Right lobe of liver (tissue), 6 donors: ENCODE measurements around the gene PDE1C. TPM values are rescaled to one million over a fixed set of nuclear protein-coding genes. Genes with fewer than 3 reads are reported as not detected.

Source experiments
- ATAC-seq, 4 donors: fragments of 200-7000 bp; cut with Tn5 transposase; one replicate each; pipeline ENCODE4 v1.9.1; 2020; ENCODE audit warnings: mild to moderate bottlenecking in 4 of 4, moderate library complexity in 4 of 4
- DNase-seq, 3 donors: peaks; one replicate each; pipeline ENCODE4 v3.0.0-alpha.2; 2020
- H3K27ac ChIP-seq, 3 donors: fragments of 200-600 bp; one replicate each; pipeline ENCODE4 v1.8.0; 2022
- H3K27me3 ChIP-seq, 2 donors: fragments of 200-600 bp; one replicate each; pipeline ENCODE4 v1.8.0; 2022
- H3K36me3 ChIP-seq, 4 donors: fragments of 200-600 bp; sonication (generic) in 1 of 4; one replicate each; pipeline versions ENCODE4 v1.5.1 to v1.8.0; 2017 to 2022; ENCODE audit warnings: control low read depth in 1 of 4
- H3K4me1 ChIP-seq, 4 donors: fragments of 200-600 bp; sonication (generic) in 1 of 4; one replicate each; pipeline versions ENCODE4 v1.5.1 to v1.8.0; 2017 to 2022; ENCODE audit warnings: control low read depth in 1 of 4
- H3K4me3 ChIP-seq, 3 donors: fragments of 200-600 bp; one replicate each; pipeline ENCODE4 v1.8.0; 2022
- H3K9me3 ChIP-seq, 4 donors: fragments of 200-600 bp; sonication (generic) in 1 of 4; one replicate each; pipeline versions ENCODE4 v1.5.1 to v1.8.0; 2017 to 2022; ENCODE audit warnings: control low read depth in 1 of 4
- CTCF ChIP-seq, 4 donors: fragments of 200-600 bp in 3 of 4; fragments of 450-650 bp in 1 of 4; IDR thresholded peaks; one replicate each; pipeline versions ENCODE4 v1.5.1 to v1.8.0; 2016 to 2022; ENCODE audit warnings: antibody characterized with exemption in 4 of 4, mild to moderate bottlenecking in 2 of 4
- POLR2A ChIP-seq: fragments of 450-650 bp; IDR thresholded peaks from one replicate; pipeline ENCODE4 v1.6.1; 2017; ENCODE audit warnings: antibody characterized with exemption, mild to moderate bottlenecking
- WGBS: methylation state at CpG from one replicate; pipeline ENCODE4 v1.1.6; 2018; ENCODE audit warnings: low coverage, low lambda C conversion rate; ENCODE audit not compliant: insufficient coverage; ENCODE audit errors: missing lambda C conversion rate; 5-methylcytosine and 5-hydroxymethylcytosine counted together
- intact Hi-C, 2 donors: fragments of 100-400 bp; cut with DNase I; formaldehyde crosslinking; loops; one replicate each; pipeline versions ENCODE4 v1.11.2 to v1.14.1; 2022
- total RNA-seq, 6 experiments: library from RNA; depleted of rRNA in 2 of 6; stranded (reverse); fragments of >200 nt in 2 of 6; fragmentation: NEBNext Ultra II Directional in 3 of 6; extraction: Animal tissue kit (Norgen Biotek cat#: 25700) in 3 of 6; gene quantifications; one replicate each; pipeline versions ENCODE4 v1.1.0 to v1.2.4, GENCODE V29; 2016 to 2023
- donor health status: DM: no; HTN: yes; CAD: no.
- donor health status: DM: no; HTN: no; CAD: no.
- donor health status: DM: no; HTN: no; CAD: no.
- donor health status: DM: no; HTN: yes; CAD: no.
- donor health status: DM: no; HTN: yes; CAD: no.

Gene PDE1C
- total RNA-seq, 6 experiments from 2014 or later, result 0.02 TPM; not detected in 5

GRCh38 chr7:31890198-31890597, 180.0 kb downstream of the PDE1C start:
- intact Hi-C loops, result no loop called here
- no peaks in the 10 kb centered on the region for H3K36me3 ChIP-seq
- WGBS, result 32% methylated on average over 3 of the region's 3 CpGs

GRCh38 chr7:31887006-31887405, 183.2 kb downstream of the PDE1C start:
- DNase-seq, result no peak
- intact Hi-C loops, result no loop called here
- TF ChIP-seq CTCF (IDR thresholded peaks at IDR 0.05) (no peak), POLR2A (no peak)
- H3K27me3 ChIP-seq, result no peaks in the 10 kb centered on the region
- H3K27ac ChIP-seq, result no peak overlapping the region
- no peak overlapping the region for H3K4me3 ChIP-seq
- no peaks in the 10 kb centered on the region for H3K36me3 ChIP-seq
- no peak for ATAC-seq
- 69% methylated on average over 2 of the region's 2 CpGs for WGBS
- no peaks in the 10 kb centered on the region for H3K4me1 ChIP-seq
- no peaks in the 10 kb centered on the region for H3K9me3 ChIP-seq

More at GRCh38 chr7:31890198-31890597, 180.0 kb downstream of the PDE1C start:
- H3K27me3 ChIP-seq, result no peaks in the 10 kb centered on the region
- no peak overlapping the region for H3K4me3 ChIP-seq
- TF ChIP-seq POLR2A (no peak), CTCF (IDR thresholded peaks at IDR 0.05) (no peak)
- ATAC-seq (peak in 3 of 4 donors; percentile 36 to 60 (median 59)), DNase-seq (no peak)
- H3K27ac ChIP-seq, result no peak overlapping the region
- H3K4me1 ChIP-seq, result no peaks in the 10 kb centered on the region
- no peaks in the 10 kb centered on the region for H3K9me3 ChIP-seq

DNA sequence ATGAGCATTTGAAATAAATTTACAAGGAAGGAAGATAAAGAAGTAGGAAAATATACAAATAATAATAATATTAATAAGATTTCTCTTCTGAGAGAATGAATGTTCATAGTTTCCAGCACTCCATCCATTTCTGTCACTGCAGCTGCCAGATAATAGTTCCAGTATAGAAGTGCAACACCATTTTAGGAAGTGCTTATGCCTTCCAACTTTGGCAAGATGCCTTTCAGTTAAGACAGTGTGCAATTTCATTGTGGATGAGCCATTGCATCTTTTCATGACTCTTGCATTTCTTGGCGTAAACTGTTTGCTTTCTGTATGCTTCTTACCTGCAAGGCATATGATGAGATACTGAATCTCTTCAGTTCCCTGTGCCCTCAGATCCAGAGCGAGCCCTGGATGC, 185.0 kb downstream of the PDE1C start:
- intact Hi-C loops, result no loop called here
- DNase-seq, result no peak
- H3K27ac ChIP-seq, result no peak overlapping the region
- H3K4me1 ChIP-seq, result no peaks in the 10 kb centered on the region
- no peaks in the 10 kb centered on the region for H3K36me3 ChIP-seq
- no peaks in the 10 kb centered on the region for H3K27me3 ChIP-seq
- no peak for ATAC-seq
- 80% methylated on average over 2 of the region's 2 CpGs for WGBS
- no peak overlapping the region for H3K4me3 ChIP-seq
- TF ChIP-seq POLR2A (no peak), CTCF (IDR thresholded peaks at IDR 0.05) (no peak)
- H3K9me3 ChIP-seq, result no peaks in the 10 kb centered on the region

- Histone ChIP-seq H3K27ac (peak overlapping the region in 1 of 3 donors; percentile 24), H3K27me3 (no peaks in the 10 kb centered on the region), H3K4me3 (no peak overlapping the region), H3K4me1 (no peaks in the 10 kb centered on the region), H3K9me3 (no peaks in the 10 kb centered on the region), H3K36me3 (no peaks in the 10 kb centered on the region)
- peak; percentile 44 to 70 (median 62) for ATAC-seq
- intact Hi-C loops, result no loop called here
- DNase-seq, result no peak
- TF ChIP-seq POLR2A, result no peak
- no peak for TF ChIP-seq CTCF (IDR thresholded peaks at IDR 0.05)
- 25% methylated on average over 3 of the region's 3 CpGs for WGBS
Measured at GRCh38 chr7:31883761-31884164, 186.4 kb downstream of the PDE1C start.

DNA sequence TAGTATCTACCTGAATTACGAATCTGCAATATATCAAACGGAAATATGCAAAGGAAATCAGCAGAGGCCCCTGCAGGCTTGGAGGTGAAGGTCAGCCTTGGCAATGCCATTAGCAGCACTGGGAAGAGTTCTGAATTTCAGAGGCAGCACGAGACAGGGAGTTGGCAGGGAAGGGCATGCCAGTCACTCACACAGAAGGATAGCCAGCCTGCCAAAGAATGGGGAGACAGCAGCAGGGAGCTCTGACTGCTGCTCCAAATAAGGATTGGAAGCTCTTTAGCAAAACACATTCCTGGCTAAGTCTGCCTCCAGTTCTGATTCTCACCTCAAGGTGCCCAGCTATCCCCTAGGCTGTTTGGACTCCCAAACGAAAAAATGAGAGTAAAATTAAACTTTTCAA, 188.0 kb downstream of the PDE1C start:
- Histone ChIP-seq H3K4me3 (no peak overlapping the region), H3K27ac (no peak overlapping the region), H3K36me3 (no peaks in the 10 kb centered on the region), H3K9me3 (no peaks in the 10 kb centered on the region), H3K4me1 (no peaks in the 10 kb centered on the region), H3K27me3 (no peaks in the 10 kb centered on the region)
- no peak for DNase-seq
- no peak for ATAC-seq
- intact Hi-C loops, result no loop called here
- TF ChIP-seq CTCF (IDR thresholded peaks at IDR 0.05), result no peak
- no peak for TF ChIP-seq POLR2A
- WGBS, result 48% methylated on average over 4 of the region's 4 CpGs
